Duodenal mucosa (tissue), 2 donors: ENCODE results near the gene ADH1C.

Experiments
- H3K27ac ChIP-seq: one replicate; pipeline ENCODE4 v1.7.0; 2013; ENCODE audit warnings: low read depth, low read length
- H3K27me3 ChIP-seq, 2 donors: one replicate each; pipeline ENCODE4 v1.7.0; 2013; ENCODE audit warnings: low read length in 2 of 2, control low read depth in 1 of 2; ENCODE audit not compliant: insufficient read depth in 2 of 2, control insufficient read depth in 1 of 2
- H3K36me3 ChIP-seq, 2 donors: one replicate each; pipeline ENCODE4 v1.7.0; 2013; ENCODE audit warnings: low read length in 2 of 2, control low read depth in 1 of 2; ENCODE audit not compliant: insufficient read depth in 2 of 2, control insufficient read depth in 1 of 2
- H3K4me1 ChIP-seq, 2 donors: one replicate each; pipeline ENCODE4 v1.7.0; 2013; ENCODE audit warnings: low read length in 2 of 2, control low read depth in 1 of 2; ENCODE audit not compliant: insufficient read depth in 2 of 2, control insufficient read depth in 1 of 2
- H3K4me3 ChIP-seq, 2 donors: one replicate each; pipeline ENCODE4 v1.7.0; 2013; ENCODE audit warnings: low read length in 2 of 2, low read depth in 1 of 2
- H3K9ac ChIP-seq, 2 donors: one replicate each; pipeline ENCODE4 v1.7.0; 2013; ENCODE audit warnings: low read length in 2 of 2, low read depth in 1 of 2
- H3K9me3 ChIP-seq, 2 donors: one replicate each; pipeline ENCODE4 v1.7.0; 2013; ENCODE audit warnings: low read length in 2 of 2, control low read depth in 1 of 2; ENCODE audit not compliant: control insufficient read depth in 1 of 2

ADH1C gene

DNA sequence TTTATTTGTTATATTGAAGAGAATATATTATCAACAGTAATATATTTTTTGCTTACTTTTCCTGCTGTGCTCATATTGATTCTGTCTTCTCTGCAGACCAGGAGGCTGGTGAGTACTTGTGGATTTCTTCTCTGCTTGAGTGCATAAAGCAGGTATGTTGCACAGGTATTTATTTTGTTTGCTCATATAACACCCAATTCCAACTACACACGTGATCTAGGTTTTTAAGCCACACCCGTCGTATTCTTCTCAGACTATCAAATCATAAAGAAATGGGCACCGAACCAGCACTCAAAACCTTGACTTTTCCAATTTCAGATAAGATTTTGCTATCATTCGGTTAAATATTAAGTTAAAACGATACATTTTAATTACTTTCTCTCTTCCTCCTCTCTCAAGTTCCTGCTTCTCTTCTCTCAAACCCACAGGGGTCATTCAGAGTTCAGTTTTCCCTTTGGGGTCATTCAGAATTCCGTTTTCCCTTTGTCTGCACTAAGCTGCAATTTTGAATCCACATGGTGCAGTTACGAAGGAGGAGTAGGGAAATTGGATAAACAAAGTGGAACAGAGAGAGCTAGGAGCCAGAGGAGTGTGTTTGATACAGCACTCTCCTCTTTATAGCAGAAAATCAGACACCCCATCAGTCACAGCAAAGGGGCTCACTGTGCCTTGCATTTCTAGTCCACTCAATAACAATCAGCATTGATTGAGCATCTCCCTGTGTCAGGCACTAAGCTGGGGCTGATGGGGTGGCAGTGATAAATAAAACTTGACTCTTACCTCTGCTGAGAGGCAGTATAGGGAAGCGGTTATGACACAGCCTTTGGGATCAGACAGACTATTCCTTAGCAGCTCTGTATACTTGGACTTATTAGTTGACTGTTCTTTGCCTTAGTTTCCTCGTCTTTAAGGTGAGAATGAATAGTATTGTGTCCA lies at the start of gene ADH1C:
Gene ADH1C (minus strand): TSS at position 145 of the 936 bp plus-strand sequence. CDS start 71 bp downstream, at position 74.
- Histone ChIP-seq H3K27me3 (no peaks in the 10 kb centered on the region), H3K4me3 (peak within 1 kb of the TSS; percentile 55 to 67), H3K36me3 (peaks cover 0 to 6% of the 10 kb centered on the region in 2 donors), H3K4me1 (peaks cover 10 to 16% of the 10 kb centered on the region in 2 donors), H3K27ac (no peak within 1 kb of the TSS), H3K9me3 (no peaks in the 10 kb centered on the region), H3K9ac (peak within 1 kb of the TSS; percentile 2 to 28)

DNA sequence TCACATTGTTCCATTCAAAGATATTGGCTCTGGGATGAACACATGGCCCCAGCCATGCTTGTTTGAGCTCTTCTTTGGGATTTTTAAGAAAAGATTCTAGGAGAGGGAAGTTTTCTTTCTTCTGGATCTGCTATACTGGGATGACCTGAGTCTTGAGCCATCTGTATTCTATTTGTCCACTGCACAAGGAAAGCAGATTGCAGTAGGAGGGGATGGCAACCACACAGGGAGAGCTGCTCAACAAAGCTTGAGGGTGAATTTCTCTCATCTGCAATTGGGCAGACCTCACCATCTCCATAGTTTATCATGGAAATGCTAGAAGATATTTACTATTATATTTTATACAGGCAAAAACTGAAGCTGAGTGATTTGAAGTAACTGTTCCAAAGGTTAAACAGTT lies 48.3 kb upstream of the ADH1C start:
- Histone ChIP-seq H3K9ac (no peak overlapping the region), H3K36me3 (no peaks in the 10 kb centered on the region), H3K4me3 (no peak overlapping the region), H3K4me1 (peaks cover 20 to 32% of the 10 kb centered on the region in 2 donors), H3K27ac (no peak overlapping the region), H3K27me3 (no peaks in the 10 kb centered on the region), H3K9me3 (peaks cover 0 to 4% of the 10 kb centered on the region in 2 donors)

DNA sequence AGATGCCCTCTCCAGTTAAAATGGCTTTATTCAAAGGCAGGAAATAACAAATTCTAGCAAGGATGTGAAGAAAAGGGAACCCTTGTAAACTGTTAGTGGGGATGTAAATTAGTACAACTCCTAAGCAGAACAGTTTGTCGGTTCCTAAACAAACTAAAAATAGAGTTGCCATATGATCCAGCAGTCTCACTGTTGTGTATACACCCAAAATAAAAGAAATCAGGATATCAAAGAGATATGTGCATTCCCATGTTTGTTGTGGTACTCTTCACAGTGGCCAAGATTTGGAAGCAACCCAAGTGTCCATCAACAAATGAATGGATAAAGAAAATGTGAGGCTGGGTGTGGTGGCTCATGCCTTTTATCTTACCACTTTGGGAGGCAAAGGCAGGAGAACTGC lies 46.5 kb upstream of the ADH1C start:
- Histone ChIP-seq H3K36me3 (no peaks in the 10 kb centered on the region), H3K4me1 (peaks cover 14 to 30% of the 10 kb centered on the region in 2 donors), H3K9ac (no peak overlapping the region), H3K27me3 (no peaks in the 10 kb centered on the region), H3K27ac (no peak overlapping the region), H3K9me3 (peaks cover 0 to 4% of the 10 kb centered on the region in 2 donors), H3K4me3 (no peak overlapping the region)

DNA sequence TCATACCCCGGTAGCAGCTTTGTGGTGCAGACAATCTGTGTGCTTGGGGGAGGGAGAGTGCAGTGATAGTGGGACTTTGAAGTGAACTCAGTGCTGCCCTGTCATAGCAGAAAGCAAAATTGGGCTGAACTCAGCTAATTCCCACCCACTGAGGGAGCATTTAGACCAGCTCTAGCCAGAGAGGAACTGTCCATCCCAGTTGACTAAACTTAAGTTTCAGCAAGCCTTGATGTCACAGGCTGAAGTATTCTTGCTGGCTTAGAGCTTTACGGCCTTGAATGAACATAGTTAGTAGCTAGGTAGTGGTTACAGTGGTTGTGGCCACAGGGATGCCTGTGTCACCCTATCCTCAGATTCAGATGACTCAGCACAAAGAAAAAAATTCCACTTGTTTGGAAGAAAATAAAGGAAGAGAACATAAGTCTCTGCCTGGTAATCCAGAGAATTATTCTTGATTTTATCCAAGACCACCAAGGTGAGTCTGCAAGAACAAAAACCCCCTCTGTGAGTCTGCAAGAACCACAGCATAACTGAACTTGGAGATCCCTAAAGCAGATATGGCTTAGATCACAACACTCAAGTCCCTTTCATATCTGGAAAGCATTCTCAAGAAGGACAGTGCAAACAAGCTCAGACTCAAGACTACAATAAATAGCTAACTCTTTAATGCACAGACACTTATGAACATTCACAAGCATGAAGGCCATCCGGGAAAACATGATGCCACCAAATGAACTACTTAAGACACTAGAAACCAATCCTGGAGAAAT lies 43.2 kb upstream of the ADH1C start:
- H3K36me3 ChIP-seq = no peaks in the 10 kb centered on the region
- H3K27ac ChIP-seq = no peak overlapping the region
- no peak overlapping the region for H3K9ac ChIP-seq
- H3K9me3 ChIP-seq = peaks cover 1 to 4% of the 10 kb centered on the region in 2 donors
- no peak overlapping the region for H3K4me3 ChIP-seq
- H3K4me1 ChIP-seq = peaks cover 7 to 18% of the 10 kb centered on the region in 2 donors
- no peaks in the 10 kb centered on the region for H3K27me3 ChIP-seq

DNA sequence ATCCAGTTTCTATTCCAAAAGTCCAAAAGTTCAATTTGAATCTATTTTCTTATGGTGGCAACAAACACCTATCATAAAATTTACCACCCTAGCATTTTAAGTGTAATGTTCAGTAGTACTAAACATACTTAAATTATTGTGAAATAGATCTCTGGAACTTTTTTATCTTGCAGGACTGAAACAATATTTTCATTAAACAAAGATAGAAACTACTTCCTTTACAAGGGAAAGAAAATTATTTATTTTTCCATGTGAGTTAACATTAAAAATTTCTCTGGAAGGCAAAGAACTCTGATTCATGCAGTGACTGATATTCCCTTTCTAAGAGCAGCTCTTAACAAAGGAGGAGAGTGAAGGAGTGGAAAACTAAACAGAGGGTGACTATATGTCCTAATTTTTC lies 42.4 kb upstream of the ADH1C start:
- Histone ChIP-seq H3K9me3 (peaks cover 1 to 4% of the 10 kb centered on the region in 2 donors), H3K4me1 (peaks cover 7 to 18% of the 10 kb centered on the region in 2 donors), H3K27ac (no peak overlapping the region), H3K36me3 (no peaks in the 10 kb centered on the region), H3K27me3 (no peaks in the 10 kb centered on the region), H3K4me3 (no peak overlapping the region), H3K9ac (no peak overlapping the region)

DNA sequence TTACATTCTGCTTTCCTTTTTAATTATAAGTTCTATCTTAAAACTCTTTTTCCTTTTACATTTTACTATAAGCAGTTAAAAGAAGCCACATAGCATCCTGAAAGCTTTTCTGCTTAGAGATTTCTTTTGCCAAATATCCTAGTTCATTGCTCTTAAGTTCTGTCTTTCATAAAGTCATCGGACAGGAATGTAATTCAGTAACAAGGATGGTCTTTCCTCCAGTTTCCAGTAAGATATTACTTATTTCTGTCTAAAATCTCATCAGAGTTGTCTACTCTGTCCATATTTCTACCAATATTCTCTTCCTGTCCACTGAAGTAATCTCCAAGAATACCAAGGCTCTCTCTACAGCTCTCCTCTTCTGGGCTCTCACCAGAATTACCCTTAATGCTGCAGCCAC lies 37.5 kb upstream of the ADH1C start:
- H3K4me3 ChIP-seq = no peak overlapping the region
- no peak overlapping the region for H3K27ac ChIP-seq
- H3K9me3 ChIP-seq = peaks cover 0 to 3% of the 10 kb centered on the region in 2 donors
- peaks cover 2 to 7% of the 10 kb centered on the region in 2 donors for H3K4me1 ChIP-seq
- H3K9ac ChIP-seq = no peak overlapping the region
- H3K36me3 ChIP-seq = no peaks in the 10 kb centered on the region
- H3K27me3 ChIP-seq = no peaks in the 10 kb centered on the region

DNA sequence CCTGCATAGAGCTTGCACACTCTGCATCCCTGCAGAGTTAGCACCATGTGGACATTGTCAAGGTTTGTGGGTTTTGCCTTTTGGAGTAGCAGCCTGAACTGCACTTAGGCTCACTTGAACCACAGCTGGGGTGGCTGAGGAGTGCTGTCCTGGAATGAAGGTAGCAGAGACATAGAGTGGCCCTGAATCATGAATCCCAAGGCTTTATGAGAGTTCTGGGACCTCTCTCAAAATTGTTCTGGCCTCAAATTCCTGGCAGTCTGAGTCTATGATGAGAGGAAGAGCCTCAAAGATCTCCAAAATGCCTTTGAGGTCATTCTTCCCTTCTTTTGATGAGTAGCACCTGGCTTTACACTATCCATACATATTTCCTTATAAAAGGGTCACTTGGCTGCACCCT lies 37.1 kb upstream of the ADH1C start:
- Histone ChIP-seq H3K27ac (no peak overlapping the region), H3K4me1 (peaks cover 0 to 3% of the 10 kb centered on the region in 2 donors), H3K27me3 (no peaks in the 10 kb centered on the region), H3K4me3 (no peak overlapping the region), H3K9ac (no peak overlapping the region), H3K9me3 (peaks cover 0 to 3% of the 10 kb centered on the region in 2 donors), H3K36me3 (no peaks in the 10 kb centered on the region)

DNA sequence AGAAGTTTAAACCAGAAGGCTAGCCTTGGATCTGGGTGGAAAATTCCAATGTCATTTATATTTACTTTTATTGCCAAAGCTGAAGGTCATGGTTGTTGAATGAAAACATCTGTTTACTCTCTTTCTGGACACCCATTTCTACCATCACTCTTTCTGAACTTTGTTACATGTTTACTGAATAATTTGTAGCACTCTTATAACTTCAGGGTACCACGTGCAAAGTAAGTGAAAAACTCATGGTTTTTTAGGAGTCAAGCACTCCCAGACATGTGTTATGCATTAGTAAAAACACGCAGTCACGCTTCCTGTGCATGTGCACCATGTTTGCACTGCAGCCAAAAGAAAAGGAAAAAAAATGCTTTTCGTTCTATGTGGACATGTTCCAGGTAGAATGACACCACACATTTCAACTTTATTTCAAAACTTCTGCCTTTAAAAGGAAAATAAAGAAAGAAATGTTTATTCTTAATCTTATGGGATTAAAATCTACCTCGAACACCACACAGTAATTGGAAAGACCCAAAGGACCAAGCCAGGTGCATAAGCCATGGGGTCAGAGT lies 31.4 kb upstream of the ADH1C start:
- H3K27me3 ChIP-seq = no peaks in the 10 kb centered on the region
- no peak overlapping the region for H3K4me3 ChIP-seq
- peaks cover 0 to 22% of the 10 kb centered on the region in 2 donors for H3K4me1 ChIP-seq
- H3K27ac ChIP-seq = no peak overlapping the region
- no peak overlapping the region for H3K9ac ChIP-seq
- no peaks in the 10 kb centered on the region for H3K9me3 ChIP-seq
- H3K36me3 ChIP-seq = no peaks in the 10 kb centered on the region

DNA sequence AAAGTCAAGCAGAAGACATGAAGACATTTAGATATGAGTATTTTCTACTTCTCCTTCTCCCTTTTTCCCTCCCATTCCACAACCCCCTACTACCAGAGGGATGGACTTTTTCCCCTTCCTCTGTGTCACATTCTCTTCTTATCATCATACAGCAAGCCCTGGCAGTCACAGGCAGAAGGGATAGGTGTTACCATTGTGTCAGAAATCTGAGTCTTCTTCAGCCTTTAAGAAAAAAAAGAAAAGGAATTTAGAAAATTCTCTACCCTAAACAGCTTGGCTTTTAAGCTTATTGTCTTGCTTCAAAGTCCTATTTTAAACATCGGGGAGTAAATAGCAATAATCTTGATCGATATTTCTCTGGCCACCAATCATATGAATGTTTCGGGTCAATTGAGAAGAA lies 30.9 kb upstream of the ADH1C start:
- Histone ChIP-seq H3K4me3 (no peak overlapping the region), H3K9ac (no peak overlapping the region), H3K4me1 (peaks cover 0 to 22% of the 10 kb centered on the region in 2 donors), H3K27me3 (no peaks in the 10 kb centered on the region), H3K36me3 (no peaks in the 10 kb centered on the region), H3K27ac (peak overlapping the region; percentile 26), H3K9me3 (no peaks in the 10 kb centered on the region)
